MCF 10A (cell line): ENCODE data around the gene TTC23. TPM values are rescaled to one million over a fixed set of nuclear protein-coding genes. Genes with fewer than 3 reads are reported as not detected.

Experiments used
- BruUV-seq: library from RNA; stranded (reverse); fragments of 400-500 nt; replicated peaks from 2 replicates; lab custom pipeline; 2021; lab: Mats Ljungman, UMichigan
- CTCF ChIA-PET: fragments of 300-600 bp; sonication (Branson Sonifier 250); formaldehyde crosslinking; extraction: SDS; loops from one replicate; lab custom pipeline; 2021; ENCODE audit warnings: antibody characterized with exemption, inconsistent platforms; lab: Yijun Ruan, JAX
- POLR2A ChIA-PET: fragments of 300-600, 350-650 bp; sonication (Branson Sonifier 250); formaldehyde crosslinking; extraction: SDS; loops from one replicate; lab custom pipeline; 2020; ENCODE audit warnings: antibody characterized with exemption, inconsistent platforms; lab: Yijun Ruan, JAX
- DNase-seq: peaks from one replicate; pipeline ENCODE4 v3.0.0-alpha.2; 2018; ENCODE audit not compliant: unreplicated experiment
- H3K27ac Mint-ChIP-seq: one replicate; pipeline ENCODE4 v1.8.0; 2022; ENCODE audit warnings: mild to moderate bottlenecking, low read depth, mixed read lengths; ENCODE audit not compliant: unreplicated experiment
- H3K27me3 Mint-ChIP-seq: one replicate; pipeline ENCODE4 v1.8.0; 2022; ENCODE audit warnings: mixed read lengths; ENCODE audit not compliant: insufficient read depth, unreplicated experiment
- H3K36me3 Mint-ChIP-seq: one replicate; pipeline ENCODE4 v1.8.0; 2022; ENCODE audit warnings: mild to moderate bottlenecking, moderate library complexity, mixed read lengths; ENCODE audit not compliant: insufficient read depth, unreplicated experiment
- H3K4me1 Mint-ChIP-seq: one replicate; pipeline ENCODE4 v1.8.0; 2022; ENCODE audit warnings: mixed read lengths; ENCODE audit not compliant: insufficient read depth, unreplicated experiment
- H3K4me3 Mint-ChIP-seq: one replicate; pipeline ENCODE4 v1.8.0; 2022; ENCODE audit warnings: mild to moderate bottlenecking, moderate library complexity, mixed read lengths; ENCODE audit not compliant: unreplicated experiment
- H3K9me3 Mint-ChIP-seq: one replicate; pipeline ENCODE4 v1.8.0; 2022; ENCODE audit warnings: mixed read lengths; ENCODE audit not compliant: unreplicated experiment
- CTCF ChIP-seq: fragments of 200-600 bp; IDR thresholded peaks from one replicate; pipeline ENCODE4 v1.8.0; 2022; ENCODE audit warnings: antibody characterized with exemption, mild to moderate bottlenecking; ENCODE audit not compliant: unreplicated experiment
- intact Hi-C: fragments of 100-400 bp; cut with micrococcal nuclease; formaldehyde crosslinking; loops from 2 replicates; pipeline ENCODE4 v1.14.1; 2022
- total RNA-seq: library from RNA; stranded (reverse); gene quantifications from 2 replicates; pipeline ENCODE4 v1.2.3, GENCODE V29; 2022

TTC23 gene
- total RNA-seq, 1 experiment from 2014 or later = 15.1 TPM

DNA sequence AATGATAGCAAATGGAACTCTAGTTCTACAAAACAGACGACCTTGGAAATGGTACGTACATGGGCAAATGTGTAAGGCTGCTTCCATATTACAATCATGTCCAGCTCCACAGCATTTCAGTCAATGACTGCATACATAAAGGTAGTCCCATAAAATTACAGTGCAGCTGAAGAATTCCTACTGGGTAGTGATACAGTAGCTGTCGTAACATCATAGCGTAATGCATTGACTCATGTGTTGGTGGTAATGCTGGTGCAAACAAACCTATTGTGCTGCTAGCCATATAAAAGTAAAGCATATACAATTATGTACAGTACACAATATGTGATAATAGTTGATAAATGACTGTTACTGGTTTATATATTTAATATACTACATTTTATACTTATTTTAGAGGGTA is 18.5 kb downstream of the TTC23 start:
- ChIA-PET CTCF (interaction anchor here (1.2 kb wide), 1 partner anchor 17 kb away, joined by 9 read pairs; no protein-coding TSS in a partner anchor), POLR2A (no interaction called here)
- Mint-ChIP-seq H3K27me3 (no peaks in the 10 kb centered on the region), H3K4me3 (no peak overlapping the region), H3K27ac (no peak overlapping the region), H3K9me3 (no peaks in the 10 kb centered on the region), H3K36me3 (peaks cover 35% of the 10 kb centered on the region), H3K4me1 (peaks cover 6% of the 10 kb centered on the region)
- intact Hi-C loops = no loop called here
- BruUV-seq = no TSS peak
- DNase-seq = no peak
- TF ChIP-seq CTCF = no peak

- no TSS peak for BruUV-seq
- Mint-ChIP-seq H3K27ac (no peak overlapping the region), H3K4me1 (peaks cover 6% of the 10 kb centered on the region), H3K27me3 (no peaks in the 10 kb centered on the region), H3K4me3 (no peak overlapping the region), H3K36me3 (peaks cover 36% of the 10 kb centered on the region), H3K9me3 (no peaks in the 10 kb centered on the region)
- no peak for DNase-seq
- POLR2A ChIA-PET = interaction anchor here (1.7 kb wide), 1 partner anchor 23 kb away, joined by 6 read pairs; the partner anchor contains the start of gene LRRC28
- CTCF ChIA-PET = interaction anchor here (5.6 kb wide), 1 partner anchor 15 kb away, joined by 31 read pairs; no protein-coding TSS in a partner anchor
- intact Hi-C loops = no loop called here
- no peak for TF ChIP-seq CTCF
Observed at GRCh38 chr15:99228120-99228770, 21.1 kb downstream of the TTC23 start.

- H3K4me1 Mint-ChIP-seq = peaks cover 6% of the 10 kb centered on the region
- no peak for DNase-seq
- no peaks in the 10 kb centered on the region for H3K9me3 Mint-ChIP-seq
- CTCF ChIA-PET = interaction anchor here (0.6 to 5.6 kb wide), 2 partner anchors 13 to 144 kb away, joined by 4 to 31 read pairs; no protein-coding TSS in a partner anchor
- H3K27me3 Mint-ChIP-seq = no peaks in the 10 kb centered on the region
- no TSS peak for BruUV-seq
- intact Hi-C loops = no loop called here
- no peak overlapping the region for H3K4me3 Mint-ChIP-seq
- H3K27ac Mint-ChIP-seq = no peak overlapping the region
- no peak for TF ChIP-seq CTCF
- POLR2A ChIA-PET = interaction anchor here (0.5 kb wide), 1 partner anchor 831 kb away, joined by 3 read pairs; no protein-coding TSS in a partner anchor
- H3K36me3 Mint-ChIP-seq = peaks cover 37% of the 10 kb centered on the region
Observed at GRCh38 chr15:99226802-99227201, 22.6 kb downstream of the TTC23 start.

GRCh38 chr15:99224372-99225214 is 24.8 kb downstream of the TTC23 start:
- CTCF ChIA-PET = interaction anchor here (0.7 to 5.6 kb wide), 4 partner anchors 9 to 783 kb away, joined by 3 to 31 read pairs (median 3); no protein-coding TSS in a partner anchor
- peaks cover 6% of the 10 kb centered on the region for H3K4me1 Mint-ChIP-seq
- peaks cover 59% of the 10 kb centered on the region for H3K36me3 Mint-ChIP-seq
- H3K27ac Mint-ChIP-seq = no peak overlapping the region
- POLR2A ChIA-PET = interaction anchor here (0.6 to 1.1 kb wide), 3 partner anchors 16 to 23 kb away, joined by 3 read pairs; no protein-coding TSS in a partner anchor
- H3K9me3 Mint-ChIP-seq = no peaks in the 10 kb centered on the region
- no peaks in the 10 kb centered on the region for H3K27me3 Mint-ChIP-seq
- TF ChIP-seq CTCF = no peak
- intact Hi-C loops = no loop called here
- DNase-seq = no peak
- H3K4me3 Mint-ChIP-seq = no peak overlapping the region
- no TSS peak for BruUV-seq
